ENCODE data around the gene STAT5A. TPM values are rescaled to one million over a fixed set of nuclear protein-coding genes. Genes with fewer than 3 reads are reported as not detected.
"Not testable (repeated sequence)": the region's sequence is repeated elsewhere in the genome, so short reads cannot be mapped to it uniquely, and the experiment has no call there.

Gene STAT5A
- polyA plus RNA-seq, 1 donor (not counting 4 experiments of a cell fraction or from before 2014, with no cell fraction given): 0.51 TPM

GRCh38 chr17:42317266-42317845 is 29.1 kb downstream of the STAT5A start:
- H3K4me1 ChIP-seq (ENCODE audit: control insufficient read depth, extremely low read depth, insufficient read depth, low read length): peaks cover 19% of the 10 kb centered on the region
- no peaks in the 10 kb centered on the region for H3K9me3 ChIP-seq (ENCODE audit: control insufficient read depth, low read depth, low read length)
- dilution Hi-C loops (cut with MboI; ENCODE audit: extremely low pct_ligation_motif_present, low sequenced_read_pairs): loop anchor here (25.0 kb wide), 1 partner anchor 195 kb away; no protein-coding TSS in a partner anchor
- no peak overlapping the region for H3K9ac ChIP-seq (ENCODE audit: control insufficient read depth, extremely low read depth, insufficient read depth, low read length)
- TF ChIP-seq CTCF (optimal IDR thresholded peaks at IDR 0.05 in 1 of 3, IDR thresholded peaks at IDR 0.05 in 1 of 3, conservative IDR thresholded peaks at IDR 0.05 in 1 of 3; ENCODE audit: extremely low read depth in 1 of 3, insufficient read depth in 2 of 3, low read length in 3 of 3) (no peak), EZH2 (IDR thresholded peaks at IDR 0.05; ENCODE audit: low read length) (no peak)
- FAIRE-seq (no peak), DNase-seq (ENCODE audit: low read depth, low spot score) (no peak)
- no peak overlapping the region for H3K4me2 ChIP-seq (ENCODE audit: control insufficient read depth, extremely low read depth, insufficient read depth, low read depth, low read length)
- H2AFZ ChIP-seq (ENCODE audit: control insufficient read depth, low read length): no peak overlapping the region
- peaks cover 2% of the 10 kb centered on the region for H3K9me1 ChIP-seq (ENCODE audit: control insufficient read depth, extremely low read depth, insufficient read depth, low read length)
- peaks cover 2% of the 10 kb centered on the region for H4K20me1 ChIP-seq (ENCODE audit: control insufficient read depth, extremely low read depth, insufficient read depth, low read length)
- H3K79me2 ChIP-seq (ENCODE audit: control insufficient read depth, insufficient read depth, low read length): no peaks in the 10 kb centered on the region
- H3K36me3 ChIP-seq (ENCODE audit: control insufficient read depth in 2 of 2, extremely low read depth in 1 of 2, insufficient read depth in 2 of 2, low read length in 2 of 2): peaks cover 35 to 43% of the 10 kb centered on the region in 2 experiments
- no peak overlapping the region for H3K4me3 ChIP-seq (ENCODE audit: control insufficient read depth in 2 of 3, extremely low read depth in 1 of 3, insufficient read depth in 2 of 3, low read depth in 1 of 3, low read length in 3 of 3)
- H3K27ac ChIP-seq (ENCODE audit: control insufficient read depth, insufficient read depth, low read length): no peak overlapping the region
- no peaks in the 10 kb centered on the region for H3K27me3 ChIP-seq (ENCODE audit: control insufficient read depth, extremely low read depth, insufficient read depth, low read length)

- H3K27me3 ChIP-seq (ENCODE audit: control insufficient read depth, extremely low read depth, insufficient read depth, low read length); H3K27ac ChIP-seq (ENCODE audit: control insufficient read depth, insufficient read depth, low read length); H3K79me2 ChIP-seq (ENCODE audit: control insufficient read depth, insufficient read depth, low read length); H3K9me1 ChIP-seq (ENCODE audit: control insufficient read depth, extremely low read depth, insufficient read depth, low read length); H3K4me2 ChIP-seq (ENCODE audit: control insufficient read depth, extremely low read depth, insufficient read depth, low read depth, low read length); H2AFZ ChIP-seq (ENCODE audit: control insufficient read depth, low read length); H3K4me3 ChIP-seq (ENCODE audit: control insufficient read depth in 2 of 3, extremely low read depth in 1 of 3, insufficient read depth in 2 of 3, low read depth in 1 of 3, low read length in 3 of 3); DNase-seq (ENCODE audit: low read depth, low spot score); FAIRE-seq; H3K9me3 ChIP-seq (ENCODE audit: control insufficient read depth, low read depth, low read length); H4K20me1 ChIP-seq (ENCODE audit: control insufficient read depth, extremely low read depth, insufficient read depth, low read length); H3K9ac ChIP-seq (ENCODE audit: control insufficient read depth, extremely low read depth, insufficient read depth, low read length): not testable (repeated sequence)
- H3K36me3 ChIP-seq (ENCODE audit: control insufficient read depth in 2 of 2, extremely low read depth in 1 of 2, insufficient read depth in 2 of 2, low read length in 2 of 2): peaks cover 37 to 46% of the 10 kb centered on the region in 2 experiments
- dilution Hi-C loops (cut with MboI; ENCODE audit: extremely low pct_ligation_motif_present, low sequenced_read_pairs): loop anchor here (25.0 kb wide), 1 partner anchor 194 kb away; no protein-coding TSS in a partner anchor
- peaks cover 21% of the 10 kb centered on the region for H3K4me1 ChIP-seq (ENCODE audit: control insufficient read depth, extremely low read depth, insufficient read depth, low read length)
These were observed 29.7 kb downstream of the STAT5A start for GRCh38 chr17:42317967-42318366.

- H2AFZ ChIP-seq (ENCODE audit: control insufficient read depth, low read length): no peak overlapping the region
- dilution Hi-C loops (cut with MboI; ENCODE audit: extremely low pct_ligation_motif_present, low sequenced_read_pairs): loop anchor here (25.0 kb wide), 1 partner anchor 191 kb away; no protein-coding TSS in a partner anchor
- no peak overlapping the region for H3K9ac ChIP-seq (ENCODE audit: control insufficient read depth, extremely low read depth, insufficient read depth, low read length)
- H3K36me3 ChIP-seq (ENCODE audit: control insufficient read depth in 2 of 2, extremely low read depth in 1 of 2, insufficient read depth in 2 of 2, low read length in 2 of 2): peaks cover 30 to 56% of the 10 kb centered on the region in 2 experiments
- H3K27me3 ChIP-seq (ENCODE audit: control insufficient read depth, extremely low read depth, insufficient read depth, low read length): no peaks in the 10 kb centered on the region
- TF ChIP-seq CTCF (optimal IDR thresholded peaks at IDR 0.05 in 1 of 3, IDR thresholded peaks at IDR 0.05 in 1 of 3, conservative IDR thresholded peaks at IDR 0.05 in 1 of 3; ENCODE audit: extremely low read depth in 1 of 3, insufficient read depth in 2 of 3, low read length in 3 of 3) (no peak), EZH2 (IDR thresholded peaks at IDR 0.05; ENCODE audit: low read length) (no peak)
- no peaks in the 10 kb centered on the region for H4K20me1 ChIP-seq (ENCODE audit: control insufficient read depth, extremely low read depth, insufficient read depth, low read length)
- peaks cover 2% of the 10 kb centered on the region for H3K9me1 ChIP-seq (ENCODE audit: control insufficient read depth, extremely low read depth, insufficient read depth, low read length)
- H3K27ac ChIP-seq (ENCODE audit: control insufficient read depth, insufficient read depth, low read length): no peak overlapping the region
- H3K4me1 ChIP-seq (ENCODE audit: control insufficient read depth, extremely low read depth, insufficient read depth, low read length): peaks cover 29% of the 10 kb centered on the region
- no peaks in the 10 kb centered on the region for H3K79me2 ChIP-seq (ENCODE audit: control insufficient read depth, insufficient read depth, low read length)
- no peak for DNase-seq (ENCODE audit: low read depth, low spot score)
- no peak overlapping the region for H3K4me2 ChIP-seq (ENCODE audit: control insufficient read depth, extremely low read depth, insufficient read depth, low read depth, low read length)
- no peak overlapping the region for H3K4me3 ChIP-seq (ENCODE audit: control insufficient read depth in 2 of 3, extremely low read depth in 1 of 3, insufficient read depth in 2 of 3, low read depth in 1 of 3, low read length in 3 of 3)
- FAIRE-seq: no peak
- H3K9me3 ChIP-seq (ENCODE audit: control insufficient read depth, low read depth, low read length): no peaks in the 10 kb centered on the region
These were observed 33.3 kb downstream of the STAT5A start for GRCh38 chr17:42321555-42321954.
